Measurements from ENCODE around the gene GOLT1A.

GRCh38 chr1:204218552-204218951, 4.8 kb upstream of the GOLT1A start:
- TF ChIP-seq EZH2phosphoT487 (conservative IDR thresholded peaks at IDR 0.05; ENCODE audit: low read length) (no peak), CTCF (IDR thresholded peaks at IDR 0.05; ENCODE audit: insufficient read depth, low read length, poor library complexity, severe bottlenecking) (no peak)
